ENCODE measurements around the gene SNW1. TPM values are rescaled to one million over a fixed set of nuclear protein-coding genes. Genes with fewer than 3 reads are reported as not detected.

SNW1 gene
- total RNA-seq, 2 donors from 2014 or later = 40.9 to 47.5 TPM

- H3K27me3 ChIP-seq (replicated peaks; ENCODE audit: insufficient read depth) = no peaks in the 10 kb centered on the region
- H3K4me1 ChIP-seq (ENCODE audit: control insufficient read depth in 1 of 2, low read depth in 2 of 2) = peaks cover 27% of the 10 kb centered on the region in 2 donors
- no peak overlapping the region for H3K27ac ChIP-seq
- TF ChIP-seq CTCF (IDR thresholded peaks at IDR 0.05) = no peak
- peaks cover 17% of the 10 kb centered on the region for H3K36me3 ChIP-seq
- ATAC-seq (ENCODE audit: insufficient number of reproducible peaks, low FRiP score, low read depth) = no peak
- peak overlapping the region; percentile 76 for H3K4me3 ChIP-seq
- no peaks in the 10 kb centered on the region for H3K9me3 ChIP-seq
- no peak for DNase-seq (ENCODE audit: low spot score)
These were observed 52.2 kb downstream of the SNW1 start for GRCh38 chr14:77708749-77709148.

- Histone ChIP-seq H3K36me3 (peaks cover 21% of the 10 kb centered on the region), H3K4me3 (peak within 1 kb of the TSS; percentile 76), H3K27me3 (replicated peaks; ENCODE audit: insufficient read depth) (no peaks in the 10 kb centered on the region), H3K27ac (peak within 1 kb of the TSS; percentile 20 to 37), H3K9me3 (no peaks in the 10 kb centered on the region), H3K4me1 (ENCODE audit: control insufficient read depth in 1 of 2, low read depth in 2 of 2) (peaks cover 27% of the 10 kb centered on the region in 2 donors)
- peak; percentile 74 for ATAC-seq (ENCODE audit: insufficient number of reproducible peaks, low FRiP score, low read depth)
- peak; percentile 53 for DNase-seq (ENCODE audit: low spot score)
- TF ChIP-seq CTCF (IDR thresholded peaks at IDR 0.05) = no peak
These were observed 53.1 kb downstream of the SNW1 start, which contains the start of the genes ALKBH1 and SLIRP for GRCh38 chr14:77707724-77708408. TSS of gene ALKBH1 (minus strand) at chr14:77708023. CDS start at chr14:77708004, 19 bp downstream. TSS of gene SLIRP (plus strand) at chr14:77708103. CDS start at chr14:77708112, 9 bp downstream.

GRCh38 chr14:77707355-77707723, 53.6 kb downstream of the SNW1 start:
- H3K36me3 ChIP-seq = peaks cover 22% of the 10 kb centered on the region
- H3K27ac ChIP-seq = peak overlapping the region; percentile 20 to 37

GRCh38 chr14:77691259-77691658, 69.7 kb downstream of the SNW1 start:
- Histone ChIP-seq H3K27me3 (replicated peaks; ENCODE audit: insufficient read depth) (no peaks in the 10 kb centered on the region), H3K36me3 (peaks cover 24% of the 10 kb centered on the region), H3K4me1 (ENCODE audit: control insufficient read depth in 1 of 2, low read depth in 2 of 2) (no peaks in the 10 kb centered on the region), H3K9me3 (no peaks in the 10 kb centered on the region), H3K4me3 (no peak overlapping the region), H3K27ac (no peak overlapping the region)
- ATAC-seq (ENCODE audit: insufficient number of reproducible peaks, low FRiP score, low read depth) = no peak
- DNase-seq (ENCODE audit: low spot score) = no peak
- TF ChIP-seq CTCF (IDR thresholded peaks at IDR 0.05) = no peak

More at GRCh38 chr14:77707355-77707723, 53.6 kb downstream of the SNW1 start:
- no peaks in the 10 kb centered on the region for H3K9me3 ChIP-seq
- H3K27me3 ChIP-seq (replicated peaks; ENCODE audit: insufficient read depth) = no peaks in the 10 kb centered on the region
- ATAC-seq (ENCODE audit: insufficient number of reproducible peaks, low FRiP score, low read depth) (no peak), DNase-seq (ENCODE audit: low spot score) (no peak)
- no peak for TF ChIP-seq CTCF (IDR thresholded peaks at IDR 0.05)
- H3K4me3 ChIP-seq = peak overlapping the region; percentile 76
- H3K4me1 ChIP-seq (ENCODE audit: control insufficient read depth in 1 of 2, low read depth in 2 of 2) = peaks cover 27% of the 10 kb centered on the region in 2 donors

- Histone ChIP-seq H3K27me3 (replicated peaks; ENCODE audit: insufficient read depth) (no peaks in the 10 kb centered on the region), H3K4me3 (no peak overlapping the region), H3K9me3 (no peaks in the 10 kb centered on the region), H3K36me3 (peaks cover 7% of the 10 kb centered on the region), H3K27ac (peak overlapping the region in 1 of 2 donors; percentile 10), H3K4me1 (ENCODE audit: control insufficient read depth in 1 of 2, low read depth in 2 of 2) (peaks cover 0 to 12% of the 10 kb centered on the region in 2 donors)
- DNase-seq (ENCODE audit: low spot score) = no peak
- ATAC-seq (ENCODE audit: insufficient number of reproducible peaks, low FRiP score, low read depth) = no peak
- TF ChIP-seq CTCF (IDR thresholded peaks at IDR 0.05) = no peak
These were observed 78.8 kb downstream of the SNW1 start for GRCh38 chr14:77682158-77682553.

Data from thoracic aorta (tissue), 2 donors.